GM19240 (cell line): ENCODE measurements around the gene PSMG3.
"Not testable (repeated sequence)": the region's sequence is repeated elsewhere in the genome, so short reads cannot be mapped to it uniquely, and the experiment has no call there.

Source experiments
- DNase-seq: peaks from one replicate; pipeline ENCODE4 v3.0.0; 2011; ENCODE audit warnings: low spot score; ENCODE audit not compliant: insufficient read length

The PSMG3 gene

DNA sequence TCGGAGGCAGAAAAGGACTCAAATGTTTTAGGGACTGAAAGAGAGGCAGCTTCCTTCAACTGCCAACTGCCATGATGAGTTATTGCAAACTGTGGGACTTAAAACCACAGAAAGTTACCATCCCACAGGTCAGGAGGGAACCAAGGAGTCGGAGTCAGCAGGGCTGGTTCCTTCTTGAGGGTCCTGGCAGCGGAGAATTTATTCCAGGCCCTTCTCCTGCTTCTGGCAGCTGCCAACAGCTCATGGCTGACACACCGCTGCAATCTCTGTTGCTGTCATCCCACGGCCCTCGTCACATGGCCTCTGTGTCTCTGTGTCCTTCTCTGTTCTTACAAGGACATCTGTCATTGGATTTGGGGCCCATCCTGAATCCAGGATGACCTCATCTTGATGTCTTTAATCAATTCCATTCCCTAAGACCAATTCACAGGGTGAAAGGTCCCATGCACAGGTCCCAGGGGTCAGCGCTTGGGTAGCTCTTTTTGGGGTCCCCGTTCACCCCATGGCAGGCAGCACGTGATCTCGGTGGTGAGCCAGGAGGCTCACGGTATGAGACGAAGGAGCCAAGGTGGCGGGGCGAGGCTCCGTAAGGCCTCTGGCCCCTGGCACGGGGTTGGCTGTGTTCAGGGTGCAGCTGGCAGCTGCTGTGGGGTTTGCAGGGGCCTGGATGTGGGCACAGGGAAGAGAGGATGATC lies 27.4 kb upstream of the PSMG3 start:
- DNase-seq, result no peak

DNA sequence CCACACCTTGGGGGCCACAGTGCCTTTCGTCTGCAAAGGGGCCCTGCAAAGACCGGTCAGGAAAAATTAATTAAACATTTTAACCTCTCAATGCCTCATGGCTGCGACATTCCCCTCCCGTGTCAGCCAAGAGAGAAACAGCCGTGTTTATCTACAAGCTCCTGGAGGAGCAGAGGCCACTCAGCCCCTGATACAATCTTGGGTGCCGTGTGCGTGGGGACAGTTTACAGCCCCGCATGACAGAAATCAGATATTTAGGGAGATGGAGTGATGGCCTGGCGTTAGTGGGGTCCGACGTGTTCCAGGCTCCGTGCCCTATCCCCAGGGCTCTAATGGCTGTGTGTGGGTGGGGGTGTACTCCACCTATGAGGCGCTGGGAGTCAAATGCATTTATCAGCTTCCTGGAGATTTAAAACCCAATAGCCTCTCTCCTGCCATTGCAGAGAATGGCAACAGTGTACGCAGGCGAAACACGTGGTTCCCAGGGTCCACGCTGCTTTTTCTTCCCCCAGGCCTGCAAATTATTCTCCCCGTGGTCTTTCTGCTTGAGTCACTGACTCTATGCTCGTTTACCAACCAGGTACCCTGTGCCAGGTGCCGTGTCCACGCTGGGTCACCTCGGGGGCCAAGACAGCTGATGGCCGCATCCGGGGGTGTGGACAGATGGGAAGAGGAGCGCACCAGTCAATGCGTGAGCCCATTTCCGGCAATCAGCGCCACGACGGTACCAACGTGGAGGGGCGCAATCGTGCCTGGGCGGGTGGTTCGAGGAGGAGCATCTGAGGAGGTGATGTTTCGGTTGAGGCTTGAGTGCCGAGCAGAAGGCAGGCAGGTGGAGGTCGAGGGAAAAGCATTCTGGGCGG lies 26.6 kb upstream of the PSMG3 start:
- no peak for DNase-seq

DNA sequence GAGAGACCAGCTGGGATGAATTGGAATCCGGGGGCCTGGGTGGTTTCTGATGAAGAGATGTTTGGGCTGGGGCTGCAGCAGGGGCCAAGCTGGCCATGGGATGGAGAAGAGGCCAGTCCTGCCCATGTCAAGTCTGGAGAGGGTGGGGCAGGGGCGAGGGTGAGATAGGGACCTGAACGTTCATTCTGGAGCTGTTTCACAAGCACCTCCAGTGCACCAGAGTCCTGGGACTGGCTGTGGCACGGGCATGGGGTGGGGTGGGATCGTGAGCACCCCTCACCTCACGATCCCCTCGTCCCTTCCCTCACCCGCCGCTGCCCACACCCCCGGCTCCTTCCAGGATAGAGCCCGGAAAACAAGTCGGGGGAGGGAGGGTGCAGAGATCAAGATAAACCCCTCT lies 25.8 kb upstream of the PSMG3 start:
- no peak for DNase-seq

GRCh38 chr7:1595027-1595426 lies 25.2 kb upstream of the PSMG3 start:
- DNase-seq, result no peak

- no peak for DNase-seq
These were observed 24.1 kb upstream of the PSMG3 start for GRCh38 chr7:1593904-1594421.

DNA sequence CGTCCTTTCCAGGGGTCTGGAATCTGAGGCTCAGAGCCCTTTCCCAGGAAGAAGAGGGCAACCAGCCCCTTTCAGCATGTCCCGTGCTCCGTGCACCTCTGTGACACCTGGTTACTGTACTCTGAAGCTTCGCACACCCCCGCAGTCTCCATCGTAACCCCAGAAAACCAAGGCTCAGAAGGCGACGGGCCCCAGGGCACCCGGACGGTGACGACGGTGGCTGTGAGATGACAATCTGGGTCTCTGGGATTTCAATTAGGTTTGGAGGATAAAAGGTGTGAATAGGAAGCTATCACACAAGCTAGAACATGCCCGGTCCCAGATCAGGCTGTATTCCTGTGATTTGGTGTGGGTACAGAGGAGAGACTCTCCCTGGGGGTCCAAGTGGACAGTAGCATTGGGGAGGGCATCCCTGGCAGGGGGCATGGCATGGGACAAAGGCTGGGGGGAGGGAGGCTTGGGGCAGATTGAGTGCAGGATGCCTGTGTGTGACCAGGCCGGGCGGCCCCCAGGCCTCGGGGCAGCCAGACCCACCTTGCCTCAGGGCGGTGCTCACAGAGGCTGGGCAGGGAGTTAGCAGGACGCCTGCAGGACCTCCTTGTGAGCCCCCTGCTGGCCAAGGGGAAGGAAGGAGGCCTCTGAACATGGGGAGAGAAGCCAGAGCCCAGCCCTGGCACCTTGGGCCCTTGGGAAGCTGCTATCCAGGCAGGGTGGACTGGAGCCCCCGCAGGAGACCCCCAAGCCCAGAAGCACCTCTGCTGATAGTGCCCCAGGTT lies 23.4 kb upstream of the PSMG3 start:
- DNase-seq, result no peak

GRCh38 chr7:1592299-1592871 lies 22.6 kb upstream of the PSMG3 start:
- no peak for DNase-seq

GRCh38 chr7:1591876-1592275 lies 22.0 kb upstream of the PSMG3 start:
- DNase-seq, result no peak

DNA sequence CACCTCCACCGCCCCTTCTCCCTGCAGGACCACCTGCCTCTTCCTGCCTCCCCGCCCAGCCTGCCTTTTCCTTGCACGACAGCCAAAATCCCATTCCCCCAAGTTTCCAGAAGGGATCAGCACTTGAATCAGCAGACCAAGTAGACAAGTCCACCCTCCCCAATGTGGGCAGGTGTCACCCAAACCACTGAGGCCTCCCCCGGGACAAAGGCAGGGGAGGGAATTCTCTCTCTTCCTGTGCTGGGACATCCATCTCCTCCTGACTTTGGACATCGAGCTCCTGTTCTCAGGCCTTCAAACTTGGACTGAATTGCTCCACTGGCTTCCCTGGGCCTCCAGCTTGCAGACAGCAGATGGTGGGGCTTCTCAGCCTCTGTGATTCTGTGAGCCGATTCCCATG lies 21.6 kb upstream of the PSMG3 start:
- no peak for DNase-seq

DNA sequence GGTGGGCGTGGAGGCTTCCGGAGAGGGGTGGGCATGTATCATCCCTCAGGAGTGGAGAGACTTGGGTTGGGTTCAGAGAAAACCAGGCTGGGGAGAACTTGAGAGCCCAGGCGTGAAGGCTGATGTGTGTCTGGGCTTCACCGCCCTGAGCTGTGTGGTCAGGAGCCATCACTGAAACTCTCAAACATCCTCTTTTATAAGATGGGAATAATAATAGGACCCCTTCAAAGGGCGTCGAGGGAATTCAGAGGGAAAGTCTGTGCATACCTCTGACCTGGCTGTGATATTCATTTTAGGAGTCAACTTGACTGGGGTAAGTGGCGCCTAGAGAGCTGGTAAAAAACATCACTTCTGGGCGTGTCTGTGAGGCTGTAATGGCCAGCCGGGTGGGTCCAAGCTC lies 21.1 kb upstream of the PSMG3 start:
- DNase-seq, result no peak

DNA sequence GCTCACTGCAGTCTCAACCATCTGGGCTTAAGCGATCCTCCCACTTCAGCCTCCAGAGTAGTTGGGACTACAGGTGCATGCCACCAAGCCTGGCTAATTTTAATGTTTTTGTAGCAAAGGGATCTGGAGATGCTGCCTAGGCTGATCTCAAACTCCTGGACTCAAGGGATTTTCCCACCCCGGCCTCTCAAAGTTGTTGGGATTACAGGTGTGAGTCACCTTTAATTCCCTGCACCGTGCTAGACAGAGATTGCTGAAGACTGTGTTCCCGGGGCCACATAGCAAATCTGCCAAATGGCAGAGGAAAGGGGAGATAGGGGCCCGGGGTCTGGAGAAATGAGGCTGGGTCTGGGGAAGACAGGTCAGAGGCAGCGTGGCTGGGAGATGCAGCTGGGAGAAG lies 20.6 kb upstream of the PSMG3 start:
- no peak for DNase-seq

DNA sequence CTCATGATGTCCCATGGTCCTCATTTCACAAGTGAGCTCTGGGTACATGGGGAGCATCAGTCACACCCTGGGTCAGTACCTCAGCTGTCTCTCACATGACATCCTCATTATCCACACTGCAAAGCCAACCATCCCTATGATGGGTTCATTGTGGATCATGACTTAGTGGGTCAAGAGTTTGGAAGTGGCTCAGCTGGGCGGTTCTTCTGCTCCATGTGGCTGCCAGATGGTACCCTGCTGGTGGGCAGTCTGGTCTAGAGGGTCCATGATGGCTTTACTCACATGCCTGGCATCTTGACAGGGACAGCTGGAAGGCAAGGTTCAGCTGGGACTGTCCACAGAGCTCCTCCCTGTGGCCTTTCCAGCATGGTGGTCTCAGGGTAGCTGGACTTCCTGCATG lies 19.1 kb upstream of the PSMG3 start:
- DNase-seq, result no peak

DNA sequence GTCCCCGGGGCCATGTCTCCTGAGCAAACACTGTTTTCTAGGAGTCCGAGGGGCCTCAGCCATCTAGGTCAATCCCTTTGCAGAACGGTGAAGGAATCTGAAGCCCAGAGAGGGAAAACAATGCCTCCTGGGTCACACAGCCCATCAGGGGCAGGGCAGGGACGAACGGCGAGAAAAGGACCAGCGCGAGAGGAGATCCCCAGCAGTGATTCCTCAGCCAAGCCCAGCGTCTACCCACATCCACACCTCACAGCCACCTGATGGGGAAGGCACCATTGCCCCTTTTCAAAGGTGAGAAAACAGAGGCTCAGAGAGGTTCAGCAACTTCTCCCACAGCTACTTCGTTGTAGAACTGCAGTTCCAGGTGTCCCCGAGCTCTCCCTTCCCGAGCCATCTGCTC lies 17.9 kb upstream of the PSMG3 start:
- DNase-seq, result no peak

- no peak for DNase-seq
These were observed 17.2 kb upstream of the PSMG3 start for GRCh38 chr7:1586827-1587705.

- DNase-seq, result no peak
These were observed 16.4 kb upstream of the PSMG3 start for GRCh38 chr7:1586126-1586826.

GRCh38 chr7:1585142-1585981 lies 15.5 kb upstream of the PSMG3 start:
- DNase-seq, result no peak

DNA sequence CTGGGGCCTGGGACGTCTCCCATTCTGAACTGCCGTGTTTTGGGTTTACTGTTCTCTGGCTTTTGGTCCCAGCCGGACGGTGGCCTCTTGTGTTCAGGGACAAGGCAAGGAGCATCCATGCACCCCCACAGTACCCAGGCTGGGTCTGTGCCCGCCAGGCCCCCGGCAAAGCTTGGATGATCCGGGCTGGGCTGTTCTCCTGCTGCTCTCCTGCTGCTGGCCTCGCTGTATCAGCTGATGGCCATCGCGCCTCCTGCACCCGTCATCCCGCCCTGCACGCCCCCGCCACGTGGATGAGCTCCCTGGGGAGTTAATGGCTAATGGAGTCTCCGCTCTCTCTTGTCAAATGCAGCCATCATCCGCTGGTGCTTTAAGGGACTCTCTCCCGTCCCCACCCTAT lies 14.9 kb upstream of the PSMG3 start:
- no peak for DNase-seq

DNA sequence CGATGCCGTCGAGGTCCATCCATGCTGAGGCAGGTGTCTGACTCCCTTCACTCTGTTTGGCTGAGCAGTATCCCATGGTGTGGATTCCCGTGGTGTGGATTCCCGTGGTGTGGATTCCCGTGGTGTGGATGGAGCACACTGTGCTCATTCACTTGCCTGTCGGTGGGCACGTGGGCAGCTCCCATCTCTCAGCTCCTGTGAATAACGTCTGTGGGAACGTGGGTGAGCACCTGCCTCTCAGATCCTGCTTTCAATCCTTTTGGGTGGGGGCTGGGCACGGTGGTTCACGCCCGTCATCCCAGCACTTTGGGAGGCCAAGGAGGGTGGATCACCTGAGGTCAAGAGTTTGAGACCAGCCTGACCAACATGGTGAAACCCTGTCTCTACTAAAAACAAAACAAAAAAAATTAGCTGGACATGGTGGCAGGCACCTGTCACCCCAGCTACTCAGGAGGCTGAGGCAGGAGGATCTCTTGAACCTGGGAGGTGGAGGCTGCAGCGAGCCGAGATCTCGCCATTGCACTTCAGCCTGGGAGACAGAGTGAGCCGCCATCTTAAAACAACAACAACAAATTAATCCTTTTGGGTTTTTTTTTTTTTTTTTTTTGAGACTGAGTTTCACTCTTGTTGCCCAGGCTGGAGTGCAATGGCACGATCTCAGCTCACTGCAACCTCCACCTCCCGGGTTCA lies 13.6 kb upstream of the PSMG3 start:
- not testable (repeated sequence) for DNase-seq
